HEK293 (cell line): ENCODE measurements around the gene TTC34.

Experiments
- CTCF ChIA-PET: fragments of 350-600 bp; formaldehyde crosslinking; extraction: SDS; loops from one replicate; lab custom pipeline; 2021; ENCODE audit warnings: antibody characterized with exemption; lab: Yijun Ruan, JAX
- POLR2A ChIA-PET: fragments of 300-600 bp; formaldehyde crosslinking; extraction: SDS; loops from one replicate; lab custom pipeline; 2020; ENCODE audit warnings: antibody characterized with exemption, inconsistent platforms; lab: Yijun Ruan, JAX
- H3K27ac ChIP-seq: fragments of 200-500 bp; sonication (Bioruptor generic); 2 replicates; pipeline ENCODE4 v1.5.1; 2014; ENCODE audit warnings: low read depth, low read length, control low read depth, inconsistent platforms; ENCODE audit errors: extremely low read depth
- H3K36me3 ChIP-seq, 2 experiments: fragments of 200-500 bp in 1 of 2; sonication (Bioruptor generic) in 1 of 2; 1 replicate in 1 of 2; 2 replicates in 1 of 2; pipeline ENCODE4 v1.5.1; 2014 to 2017; ENCODE audit warnings: inconsistent platforms in 2 of 2, low read length in 2 of 2; ENCODE audit not compliant: control insufficient read depth in 2 of 2, insufficient read depth in 1 of 2
- H3K4me1 ChIP-seq: fragments of 200-500 bp; sonication (Bioruptor generic); 2 replicates; pipeline ENCODE4 v1.5.1; 2014; ENCODE audit warnings: mild to moderate bottlenecking, low read length, inconsistent platforms; ENCODE audit not compliant: control insufficient read depth, insufficient read depth
- H3K4me3 ChIP-seq: 2 replicates; pipeline ENCODE4 v1.5.1; 2011; ENCODE audit warnings: low read depth, mild to moderate bottlenecking, control low read depth, low read length, moderate library complexity
- H3K9me3 ChIP-seq: fragments of 200-500 bp; sonication (Bioruptor generic); 2 replicates; pipeline ENCODE4 v1.5.1; 2014; ENCODE audit warnings: low read depth, low read length, inconsistent platforms; ENCODE audit not compliant: control insufficient read depth, insufficient read depth
- GLIS1 ChIP-seq: fragments of 450-650 bp; formaldehyde crosslinking; IDR thresholded peaks from 2 replicates; pipeline ENCODE4 v1.5.1; 2016; ENCODE audit warnings: missing biosample characterization, missing genetic modification characterization
- TRIM28 ChIP-seq: IDR thresholded peaks from 2 replicates; pipeline ENCODE4 v1.6.1; 2011; ENCODE audit warnings: low read length, control low read depth, borderline replicate concordance
- ZBTB44 ChIP-seq: fragments of 450-650 bp; IDR thresholded peaks from 2 replicates; pipeline ENCODE4 v1.5.1; 2018; ENCODE audit warnings: missing biosample characterization, mild to moderate bottlenecking, missing genetic modification characterization
- ZEB2 ChIP-seq: fragments of 450-650 bp; formaldehyde crosslinking; IDR thresholded peaks from 2 replicates; pipeline ENCODE4 v1.5.1; 2016; ENCODE audit warnings: missing biosample characterization, missing genetic modification characterization
- ZFP3 ChIP-seq: fragments of 450-650 bp; formaldehyde crosslinking; IDR thresholded peaks from 2 replicates; pipeline ENCODE4 v1.5.1; 2016; ENCODE audit warnings: low read depth, missing biosample characterization, missing genetic modification characterization
- ZFP69B ChIP-seq: fragments of 450-650 bp; formaldehyde crosslinking; IDR thresholded peaks from 2 replicates; pipeline ENCODE4 v1.5.1; 2016; ENCODE audit warnings: missing biosample characterization, missing genetic modification characterization
- ZNF146 ChIP-seq: fragments of 450-650 bp; formaldehyde crosslinking; IDR thresholded peaks from 2 replicates; pipeline ENCODE4 v1.5.1; 2016; ENCODE audit warnings: missing biosample characterization, missing genetic modification characterization
- ZNF19 ChIP-seq: fragments of 450-650 bp; formaldehyde crosslinking; IDR thresholded peaks from 2 replicates; pipeline ENCODE4; 2016; ENCODE audit warnings: missing biosample characterization, missing genetic modification characterization, low read depth
- ZNF214 ChIP-seq: fragments of 450-650 bp; formaldehyde crosslinking; IDR thresholded peaks from 2 replicates; pipeline ENCODE4 v1.5.1; 2017; ENCODE audit warnings: missing biosample characterization, mild to moderate bottlenecking, missing genetic modification characterization, borderline replicate concordance
- ZNF311 ChIP-seq: fragments of 450-650 bp; formaldehyde crosslinking; IDR thresholded peaks from 2 replicates; pipeline ENCODE4 v1.5.1; 2017; ENCODE audit warnings: missing biosample characterization, missing genetic modification characterization, borderline replicate concordance
- ZNF558 ChIP-seq: fragments of 450-650 bp; formaldehyde crosslinking; IDR thresholded peaks from 2 replicates; pipeline ENCODE4 v1.5.1; 2016; ENCODE audit warnings: missing biosample characterization, missing genetic modification characterization
- ZNF792 ChIP-seq: fragments of 450-650 bp; formaldehyde crosslinking; IDR thresholded peaks from 2 replicates; pipeline ENCODE4 v1.5.1; 2016; ENCODE audit warnings: missing biosample characterization, missing genetic modification characterization
- ZSCAN16 ChIP-seq: fragments of 450-650 bp; formaldehyde crosslinking; IDR thresholded peaks from 2 replicates; pipeline ENCODE4 v1.5.1; 2016; ENCODE audit warnings: missing biosample characterization, missing genetic modification characterization
- TF ChIP-seq, protein P1 (sequence below): fragments of 450-650 bp; formaldehyde crosslinking; optimal IDR thresholded peaks from 2 replicates; pipeline ENCODE3; 2016; ENCODE audit warnings: missing biosample characterization, mild to moderate bottlenecking, missing genetic modification characterization
- TF ChIP-seq, protein P2 (sequence below): fragments of 450-650 bp; formaldehyde crosslinking; IDR thresholded peaks from 2 replicates; pipeline ENCODE4 v1.5.1; 2016; ENCODE audit warnings: missing biosample characterization, missing genetic modification characterization
- TF ChIP-seq, protein P3 (sequence below): fragments of 450-650 bp; formaldehyde crosslinking; conservative IDR thresholded peaks from 2 replicates; pipeline ENCODE4 v1.5.1; 2016; ENCODE audit warnings: low read depth, missing biosample characterization, missing genetic modification characterization

The TTC34 gene

DNA sequence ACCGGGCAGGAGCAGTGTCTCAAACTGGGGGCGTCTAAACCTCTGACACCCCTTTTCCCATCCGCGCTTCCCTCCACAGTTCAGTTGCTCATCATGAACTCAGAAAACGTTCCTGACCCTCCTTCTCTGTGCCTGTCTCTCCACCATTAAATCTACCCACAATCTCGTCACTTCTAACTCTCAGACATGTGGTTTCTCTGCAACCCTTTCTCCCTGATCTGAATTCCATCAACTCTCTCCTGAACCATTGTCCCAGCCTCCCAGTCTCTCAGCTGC, 3.8 kb downstream of the TTC34 start (continued):
- TF ChIP-seq, protein P1, sequence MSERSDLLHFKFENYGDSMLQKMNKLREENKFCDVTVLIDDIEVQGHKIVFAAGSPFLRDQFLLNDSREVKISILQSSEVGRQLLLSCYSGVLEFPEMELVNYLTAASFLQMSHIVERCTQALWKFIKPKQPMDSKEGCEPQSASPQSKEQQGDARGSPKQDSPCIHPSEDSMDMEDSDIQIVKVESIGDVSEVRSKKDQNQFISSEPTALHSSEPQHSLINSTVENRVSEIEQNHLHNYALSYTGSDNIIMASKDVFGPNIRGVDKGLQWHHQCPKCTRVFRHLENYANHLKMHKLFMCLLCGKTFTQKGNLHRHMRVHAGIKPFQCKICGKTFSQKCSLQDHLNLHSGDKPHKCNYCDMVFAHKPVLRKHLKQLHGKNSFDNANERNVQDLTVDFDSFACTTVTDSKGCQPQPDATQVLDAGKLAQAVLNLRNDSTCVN = no peak
- TF ChIP-seq, protein P2, sequence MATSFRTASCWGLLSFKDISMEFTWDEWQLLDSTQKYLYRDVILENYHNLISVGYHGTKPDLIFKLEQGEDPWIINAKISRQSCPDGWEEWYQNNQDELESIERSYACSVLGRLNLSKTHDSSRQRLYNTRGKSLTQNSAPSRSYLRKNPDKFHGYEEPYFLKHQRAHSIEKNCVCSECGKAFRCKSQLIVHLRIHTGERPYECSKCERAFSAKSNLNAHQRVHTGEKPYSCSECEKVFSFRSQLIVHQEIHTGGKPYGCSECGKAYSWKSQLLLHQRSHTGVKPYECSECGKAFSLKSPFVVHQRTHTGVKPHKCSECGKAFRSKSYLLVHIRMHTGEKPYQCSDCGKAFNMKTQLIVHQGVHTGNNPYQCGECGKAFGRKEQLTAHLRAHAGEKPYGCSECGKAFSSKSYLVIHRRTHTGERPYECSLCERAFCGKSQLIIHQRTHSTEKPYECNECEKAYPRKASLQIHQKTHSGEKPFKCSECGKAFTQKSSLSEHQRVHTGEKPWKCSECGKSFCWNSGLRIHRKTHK (tag by site-specific recombination) = no peak
- TF ChIP-seq ZBTB44 (tag by site-specific recombination) (no peak), ZFP69B (tag by site-specific recombination) (no peak), ZNF214 (tag by site-specific recombination) (no peak), ZNF558 (tag by site-specific recombination) (no peak)
- TF ChIP-seq, protein P3, sequence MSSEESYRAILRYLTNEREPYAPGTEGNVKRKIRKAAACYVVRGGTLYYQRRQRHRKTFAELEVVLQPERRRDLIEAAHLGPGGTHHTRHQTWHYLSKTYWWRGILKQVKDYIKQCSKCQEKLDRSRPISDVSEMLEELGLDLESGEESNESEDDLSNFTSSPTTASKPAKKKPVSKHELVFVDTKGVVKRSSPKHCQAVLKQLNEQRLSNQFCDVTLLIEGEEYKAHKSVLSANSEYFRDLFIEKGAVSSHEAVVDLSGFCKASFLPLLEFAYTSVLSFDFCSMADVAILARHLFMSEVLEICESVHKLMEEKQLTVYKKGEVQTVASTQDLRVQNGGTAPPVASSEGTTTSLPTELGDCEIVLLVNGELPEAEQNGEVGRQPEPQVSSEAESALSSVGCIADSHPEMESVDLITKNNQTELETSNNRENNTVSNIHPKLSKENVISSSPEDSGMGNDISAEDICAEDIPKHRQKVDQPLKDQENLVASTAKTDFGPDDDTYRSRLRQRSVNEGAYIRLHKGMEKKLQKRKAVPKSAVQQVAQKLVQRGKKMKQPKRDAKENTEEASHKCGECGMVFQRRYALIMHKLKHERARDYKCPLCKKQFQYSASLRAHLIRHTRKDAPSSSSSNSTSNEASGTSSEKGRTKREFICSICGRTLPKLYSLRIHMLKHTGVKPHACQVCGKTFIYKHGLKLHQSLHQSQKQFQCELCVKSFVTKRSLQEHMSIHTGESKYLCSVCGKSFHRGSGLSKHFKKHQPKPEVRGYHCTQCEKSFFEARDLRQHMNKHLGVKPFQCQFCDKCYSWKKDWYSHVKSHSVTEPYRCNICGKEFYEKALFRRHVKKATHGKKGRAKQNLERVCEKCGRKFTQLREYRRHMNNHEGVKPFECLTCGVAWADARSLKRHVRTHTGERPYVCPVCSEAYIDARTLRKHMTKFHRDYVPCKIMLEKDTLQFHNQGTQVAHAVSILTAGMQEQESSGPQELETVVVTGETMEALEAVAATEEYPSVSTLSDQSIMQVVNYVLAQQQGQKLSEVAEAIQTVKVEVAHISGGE = no peak

- Histone ChIP-seq H3K27ac (no peak overlapping the region), H3K4me3 (no peak overlapping the region), H3K36me3 (no peaks in the 10 kb centered on the region), H3K9me3 (no peaks in the 10 kb centered on the region), H3K4me1 (no peaks in the 10 kb centered on the region)
- ChIA-PET CTCF (interaction anchor here (0.6 to 0.7 kb wide), 2 partner anchors 10 to 516 kb away, joined by 3 to 6 read pairs; no protein-coding TSS in a partner anchor), POLR2A (no interaction called here)
- TF ChIP-seq ZFP3 (tag by site-specific recombination) (no peak), ZNF19 (tag by site-specific recombination) (no peak), TRIM28 (no peak), ZNF792 (tag by site-specific recombination) (no peak), ZNF311 (tag by site-specific recombination) (no peak), ZNF146 (tag by site-specific recombination) (no peak), GLIS1 (tag by site-specific recombination) (no peak), ZEB2 (no peak), ZSCAN16 (no peak)
- TF ChIP-seq, protein P3 = no peak
Measured at GRCh38 chr1:2796890-2797740, 4.4 kb downstream of the TTC34 start.
